CD14-positive monocyte (primary cell): ENCODE data around the gene TMEM51. TPM values are rescaled to one million over a fixed set of nuclear protein-coding genes. Genes with fewer than 3 reads are reported as not detected.
A peak's percentile ranks its signal among the peaks of the same experiment; 100 is the strongest.

Experiments
- DNase-seq, 3 donors: peaks; one replicate each; pipeline ENCODE4 v3.0.0-alpha.2; 2011 to 2022
- H2AFZ ChIP-seq: 2 replicates; pipeline ENCODE4 v1.6.0; 2012; ENCODE audit warnings: mild to moderate bottlenecking, low read depth, low read length, inconsistent platforms; ENCODE audit not compliant: insufficient read depth, poor library complexity, severe bottlenecking
- H3K27ac ChIP-seq, 2 donors: 1 replicate in 1 of 2; 2 replicates in 1 of 2; pipeline ENCODE4 v1.5.1; 2012 to 2013; ENCODE audit warnings: low read length in 2 of 2, control low read depth in 1 of 2, inconsistent platforms in 1 of 2, low read depth in 1 of 2, mild to moderate bottlenecking in 1 of 2
- H3K27me3 ChIP-seq, 2 donors: one replicate each; pipeline versions ENCODE4 v1.6.0 to v1.6.1; 2011 to 2013; ENCODE audit warnings: low read length in 2 of 2; ENCODE audit not compliant: control insufficient read depth in 2 of 2, insufficient read depth in 2 of 2
- H3K36me3 ChIP-seq, 2 donors: replicated peaks in 1 of 2; 1 replicate in 1 of 2; 2 replicates in 1 of 2; pipeline versions ENCODE4 v1.5.1 to v1.6.1; 2012 to 2013; ENCODE audit warnings: low read length in 2 of 2, control low read depth in 1 of 2, inconsistent platforms in 1 of 2, mild to moderate bottlenecking in 1 of 2; ENCODE audit not compliant: insufficient read depth in 2 of 2, control insufficient read depth in 1 of 2
- H3K4me1 ChIP-seq, 2 donors: 1 replicate in 1 of 2; 2 replicates in 1 of 2; pipeline versions ENCODE4 v1.5.1 to v1.6.1; 2012 to 2013; ENCODE audit warnings: low read length in 2 of 2, control low read depth in 1 of 2, inconsistent platforms in 1 of 2, mild to moderate bottlenecking in 1 of 2, moderate library complexity in 1 of 2; ENCODE audit not compliant: insufficient read depth in 2 of 2, control insufficient read depth in 1 of 2
- H3K4me2 ChIP-seq: replicated peaks from 2 replicates; pipeline ENCODE3; 2012; ENCODE audit warnings: low read length, moderate library complexity, mild to moderate bottlenecking; ENCODE audit not compliant: poor library complexity, severe bottlenecking; ENCODE audit errors: extremely low read depth
- H3K4me3 ChIP-seq, 3 experiments: fragments of 200-600 bp in 1 of 3; sonication (generic) in 1 of 3; replicated peaks in 1 of 3; 1 replicate in 2 of 3; 2 replicates in 1 of 3; pipeline ENCODE4 v1.5.1; 2011 to 2013; ENCODE audit warnings: low read length in 3 of 3, mild to moderate bottlenecking in 3 of 3, control low read depth in 2 of 3, low read depth in 2 of 3, inconsistent platforms in 1 of 3, moderate library complexity in 1 of 3
- H3K79me2 ChIP-seq: 2 replicates; pipeline ENCODE4 v1.6.0; 2012; ENCODE audit warnings: mild to moderate bottlenecking, control low read depth, inconsistent platforms, low read length, moderate library complexity; ENCODE audit not compliant: insufficient read depth
- H3K9ac ChIP-seq: 2 replicates; pipeline ENCODE4 v1.6.0; 2017; ENCODE audit warnings: low read length, mild to moderate bottlenecking; ENCODE audit not compliant: insufficient read depth, poor library complexity, severe bottlenecking
- H3K9me3 ChIP-seq, 2 donors: replicated peaks in 1 of 2; 1 replicate in 1 of 2; 2 replicates in 1 of 2; pipeline versions ENCODE4 v1.5.1 to v1.6.1; 2012 to 2013; ENCODE audit warnings: low read length in 2 of 2, control low read depth in 1 of 2; ENCODE audit not compliant: control insufficient read depth in 1 of 2, insufficient read depth in 1 of 2
- H4K20me1 ChIP-seq: 2 replicates; pipeline ENCODE4 v1.6.0; 2012; ENCODE audit warnings: mild to moderate bottlenecking, low read length, control low read depth, moderate library complexity; ENCODE audit not compliant: insufficient read depth
- H3K27ac Mint-ChIP-seq, 7 donors: one replicate each; pipeline ENCODE4 v1.8.0; 2020; ENCODE audit warnings: mild to moderate bottlenecking in 7 of 7, mixed read lengths in 7 of 7, moderate library complexity in 6 of 7, inconsistent platforms in 2 of 7
- H3K27me3 Mint-ChIP-seq, 3 donors: one replicate each; pipeline ENCODE4 v1.8.0; 2021 to 2022; ENCODE audit warnings: low read depth in 3 of 3, mild to moderate bottlenecking in 3 of 3, mixed read lengths in 3 of 3, moderate library complexity in 3 of 3, inconsistent platforms in 1 of 3
- H3K36me3 Mint-ChIP-seq, 2 donors: one replicate each; pipeline ENCODE4 v1.8.0; 2020; ENCODE audit warnings: mixed read lengths in 2 of 2, inconsistent platforms in 1 of 2, mild to moderate bottlenecking in 1 of 2
- H3K4me1 Mint-ChIP-seq: one replicate; pipeline ENCODE4 v1.8.0; 2020; ENCODE audit warnings: mild to moderate bottlenecking, mixed read lengths
- H3K4me3 Mint-ChIP-seq, 2 donors: one replicate each; pipeline ENCODE4 v1.8.0; 2020; ENCODE audit warnings: mild to moderate bottlenecking in 2 of 2, mixed read lengths in 2 of 2, moderate library complexity in 1 of 2
- H3K9me3 Mint-ChIP-seq, 7 donors: one replicate each; pipeline ENCODE4 v1.8.0; 2020 to 2022; ENCODE audit warnings: mixed read lengths in 7 of 7, mild to moderate bottlenecking in 6 of 7, moderate library complexity in 6 of 7, inconsistent platforms in 2 of 7
- CTCF ChIP-seq: fragments of 200-600 bp; IDR thresholded peaks from one replicate; pipeline ENCODE4 v1.8.0; 2022; ENCODE audit warnings: antibody characterized with exemption, mild to moderate bottlenecking
- WGBS: methylation state at CpG from one replicate; pipeline ENCODE4 v1.1.5; 2013; ENCODE audit warnings: missing lambda C conversion rate; ENCODE audit not compliant: insufficient coverage; 5-methylcytosine and 5-hydroxymethylcytosine counted together
- intact Hi-C, 2 donors: fragments of 100-400 bp; cut with micrococcal nuclease; formaldehyde crosslinking; loops; one replicate each; pipeline versions ENCODE4 v1.15.0 to v1.15.1; 2023
- polyA plus RNA-seq, 3 donors: library from polyadenylated mRNA; depleted of rRNA in 1 of 3; unstranded in 2 of 3; stranded (reverse) in 1 of 3; fragments of 300-500 nt in 2 of 3; fragments of >200 nt in 1 of 3; fragmentation: Illumina TruSeq in 2 of 3; gene quantifications; 1 replicate in 2 of 3; 2 replicates in 1 of 3; pipeline ENCODE4 v1.2.3, GENCODE V29; 2012 to 2021

The TMEM51 gene
- polyA plus RNA-seq, 3 donors, result 1.2 to 2.5 (median 2.1) TPM

- H3K4me1 Mint-ChIP-seq, result peaks cover 10% of the 10 kb centered on the region
- no peak overlapping the region for H3K27ac Mint-ChIP-seq
- H3K4me3 Mint-ChIP-seq, result no peak overlapping the region
- H3K9me3 Mint-ChIP-seq, result peaks cover 0 to 8% (median 2%) of the 10 kb centered on the region in 7 donors
- intact Hi-C loops, result no loop called here
- Histone ChIP-seq H3K79me2 (no peaks in the 10 kb centered on the region), H3K4me2 (no peak overlapping the region), H3K9me3 (no peaks in the 10 kb centered on the region), H2AFZ (no peak overlapping the region), H4K20me1 (no peaks in the 10 kb centered on the region), H3K4me1 (peaks cover 0 to 4% of the 10 kb centered on the region in 2 donors), H3K27ac (no peak overlapping the region), H3K9ac (no peak overlapping the region), H3K4me3 (no peak overlapping the region), H3K27me3 (no peaks in the 10 kb centered on the region), H3K36me3 (no peaks in the 10 kb centered on the region)
- no peaks in the 10 kb centered on the region for H3K36me3 Mint-ChIP-seq
- peaks cover 9 to 19% (median 15%) of the 10 kb centered on the region in 3 donors for H3K27me3 Mint-ChIP-seq
- TF ChIP-seq CTCF, result no peak
- no peak for DNase-seq
Observed at GRCh38 chr1:15104768-15105167, 48.8 kb upstream of the TMEM51 start.

- no peak for TF ChIP-seq CTCF
- no peak overlapping the region for H2AFZ ChIP-seq
- no peaks in the 10 kb centered on the region for H4K20me1 ChIP-seq
- peak in 1 of 3 donors; percentile 40 for DNase-seq
- H3K27me3 ChIP-seq, result no peaks in the 10 kb centered on the region
- no peak overlapping the region for H3K9ac ChIP-seq
- no peak overlapping the region for H3K4me3 ChIP-seq
- Mint-ChIP-seq H3K27me3 (peaks cover 0 to 8% (median 3%) of the 10 kb centered on the region in 3 donors), H3K4me3 (no peak overlapping the region), H3K9me3 (peaks cover 0 to 8% (median 2%) of the 10 kb centered on the region in 7 donors), H3K36me3 (no peaks in the 10 kb centered on the region), H3K4me1 (peaks cover 3% of the 10 kb centered on the region), H3K27ac (no peak overlapping the region)
- WGBS, result 3% methylated on average over 6 of the region's 7 CpGs
- intact Hi-C loops, result no loop called here
- H3K36me3 ChIP-seq, result no peaks in the 10 kb centered on the region
- no peaks in the 10 kb centered on the region for H3K4me1 ChIP-seq
- no peak overlapping the region for H3K4me2 ChIP-seq
- no peak overlapping the region for H3K27ac ChIP-seq
- no peaks in the 10 kb centered on the region for H3K79me2 ChIP-seq
- no peaks in the 10 kb centered on the region for H3K9me3 ChIP-seq
Observed at GRCh38 chr1:15106608-15107007, 46.9 kb upstream of the TMEM51 start.
